Central memory CD4-positive, alpha-beta T cell (primary cell): Measurements from ENCODE around the gene ST3GAL5.

ENCODE experiments used
- DNase-seq: peaks from one replicate; pipeline ENCODE4 v3.0.0; 2022

ST3GAL5 gene

DNA sequence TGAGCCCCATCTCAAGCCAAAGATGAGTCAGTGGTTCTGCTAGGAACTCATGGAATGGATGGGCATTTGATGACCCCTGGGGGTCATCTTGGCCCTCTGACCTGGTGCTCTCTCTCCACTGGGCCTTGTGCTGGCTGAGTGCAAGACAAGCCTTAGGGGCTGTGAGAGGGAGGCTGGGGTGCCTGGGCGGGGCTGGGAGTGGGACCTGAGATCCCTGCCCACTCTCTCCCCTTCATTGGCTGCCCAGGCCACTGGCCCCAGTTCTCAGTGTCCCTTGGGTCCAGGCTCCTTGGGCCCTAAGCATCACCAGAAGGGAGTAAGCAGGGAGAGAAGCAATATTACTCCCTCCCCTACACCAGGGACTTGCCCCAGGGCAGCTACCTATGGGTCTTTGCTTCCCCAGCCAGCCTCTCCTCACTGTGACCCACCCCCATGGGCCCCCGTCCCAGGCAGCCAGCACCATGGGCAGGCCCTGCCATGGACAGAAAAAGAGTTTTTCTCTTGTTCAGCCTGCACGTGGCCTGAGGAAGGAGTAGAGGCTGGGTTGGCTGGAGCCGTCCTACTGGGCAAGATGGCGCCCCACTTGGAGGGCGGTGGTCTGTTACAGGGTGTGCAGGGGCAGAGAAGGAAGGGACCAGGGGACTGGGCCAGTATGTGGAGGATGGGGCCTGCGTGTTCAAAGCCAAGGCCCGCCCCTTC, 101.4 kb downstream of the ST3GAL5 start:
- DNase-seq: no peak
